Head of caudate nucleus (tissue), 42 donors: ENCODE data around the gene CITED4.

Experiments
- DNase-seq, 42 donors: peaks; one replicate each; pipeline versions ENCODE4 v3.0.0 to v3.0.0-alpha.2; 2020 to 2021; ENCODE audit warnings: mixed read lengths in 7 of 42
- intact Hi-C: fragments of 100-400 bp; cut with DNase I; formaldehyde crosslinking; loops from one replicate; pipeline ENCODE4 v1.15.0; 2022

Gene CITED4

DNA sequence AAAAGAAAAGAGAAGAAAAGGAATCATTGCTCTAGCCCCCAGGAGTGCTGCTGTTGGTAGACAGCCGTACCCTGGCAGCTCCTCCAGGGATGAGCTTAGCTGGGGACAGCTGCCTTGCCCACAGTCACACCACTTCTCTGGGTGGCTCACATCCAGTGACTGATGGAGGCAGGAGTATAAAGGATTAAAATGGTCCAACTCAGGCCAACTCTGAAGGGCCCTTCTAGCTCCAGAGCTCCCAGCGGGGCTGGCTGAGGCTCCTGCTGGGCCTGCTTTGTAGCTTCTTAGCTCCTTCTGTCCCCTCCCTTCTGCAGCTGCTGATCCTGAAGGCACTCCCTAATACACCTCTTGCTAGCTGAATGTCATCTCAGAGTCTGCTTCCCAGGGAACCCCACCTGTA, 4.4 kb downstream of the CITED4 start:
- DNase-seq: no peak
- intact Hi-C loops: loop anchor here (10.0 kb wide), 1 partner anchor 233 kb away; no protein-coding TSS in a partner anchor

DNA sequence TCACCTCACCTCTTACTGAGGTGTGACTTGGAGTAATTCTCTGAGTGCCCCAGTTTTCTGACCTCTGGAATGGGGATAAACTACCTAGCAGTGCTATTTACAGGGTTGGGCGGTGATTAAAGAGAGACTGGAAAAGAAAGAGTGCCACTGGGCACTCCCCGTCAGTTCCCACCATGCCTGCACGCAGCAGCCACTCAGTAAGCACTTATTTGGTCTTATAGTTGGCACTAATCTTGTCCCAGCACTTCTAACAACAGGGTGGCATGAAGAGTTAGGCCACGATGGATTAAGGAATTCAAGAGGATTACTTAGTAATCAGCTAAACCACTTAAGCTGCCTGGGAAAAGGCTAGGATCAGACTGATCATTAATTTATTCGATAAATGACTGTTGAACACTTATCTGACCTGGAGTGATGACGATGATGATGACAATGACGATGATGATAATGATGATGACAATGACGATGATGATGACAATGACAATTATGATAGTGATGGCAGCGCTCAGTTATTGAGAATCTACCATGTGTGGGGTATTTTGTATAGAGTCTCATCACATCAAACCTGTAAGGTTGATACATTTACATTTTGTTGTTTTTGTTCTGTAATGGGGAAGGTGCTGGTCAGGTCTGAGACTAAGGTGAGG, 5.4 kb downstream of the CITED4 start:
- DNase-seq: no peak
- intact Hi-C loops: loop anchor here (10.0 kb wide), 1 partner anchor 232 kb away; no protein-coding TSS in a partner anchor

DNA sequence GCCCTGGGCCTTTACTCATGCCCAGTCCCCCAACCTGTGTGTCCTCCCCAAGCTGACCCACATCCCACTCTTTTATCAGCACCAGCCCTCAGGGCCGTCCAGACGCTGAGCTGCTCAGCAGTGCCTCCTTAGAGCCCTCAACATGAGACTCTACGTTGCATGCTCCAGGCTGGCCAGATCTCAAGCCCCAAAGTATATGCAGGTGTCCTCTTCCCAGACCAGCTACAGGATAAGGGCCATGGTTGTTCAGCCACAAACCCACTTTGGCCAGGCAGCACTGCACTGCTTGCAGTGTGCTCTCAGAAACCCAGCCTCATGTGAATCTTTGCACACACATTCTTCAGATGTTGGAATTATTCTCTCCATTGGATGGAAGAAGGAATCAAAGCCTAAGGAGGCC, 6.0 kb downstream of the CITED4 start:
- no peak for DNase-seq
- intact Hi-C loops: loop anchor here (10.0 kb wide), 1 partner anchor 231 kb away; no protein-coding TSS in a partner anchor

DNA sequence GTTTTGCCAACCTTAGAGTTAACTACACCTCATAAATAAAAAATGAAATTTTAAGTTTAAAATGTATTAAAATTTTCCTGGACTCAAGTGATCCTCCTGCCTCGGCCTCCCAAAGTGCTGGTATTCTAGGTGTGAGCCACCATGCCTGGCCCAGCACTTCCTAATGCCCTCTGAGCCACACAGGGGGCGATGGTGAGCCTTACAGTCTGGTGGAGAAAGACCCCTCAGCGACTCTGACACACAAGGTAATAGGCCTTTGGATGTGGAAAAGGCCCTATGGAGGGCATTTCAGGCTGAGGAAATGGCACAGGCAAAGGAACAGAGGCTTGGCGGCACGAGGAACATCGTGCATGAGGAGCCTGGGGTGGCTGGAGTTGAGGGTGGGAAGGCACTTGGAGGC, 6.7 kb downstream of the CITED4 start:
- DNase-seq: no peak

DNA sequence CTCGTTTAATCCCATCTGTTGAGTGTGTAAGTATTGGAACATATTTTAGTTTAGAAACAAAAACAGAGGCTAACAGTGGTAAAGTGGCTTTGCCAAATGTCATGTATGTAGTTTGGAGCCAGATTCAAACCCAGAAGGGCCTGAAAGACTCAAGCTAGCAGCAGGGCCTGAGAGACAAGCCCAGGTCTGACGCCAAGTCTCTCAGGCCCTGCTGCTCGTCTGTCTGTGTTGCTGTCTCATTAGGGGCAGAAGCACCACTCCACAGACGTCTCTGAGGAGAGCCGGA, 8.3 kb downstream of the CITED4 start:
- intact Hi-C loops: loop anchor here (10.0 kb wide), 1 partner anchor 229 kb away; no protein-coding TSS in a partner anchor
- DNase-seq: no peak

More for the DNA sequence above, 6.7 kb downstream of the CITED4 start:
- intact Hi-C loops: loop anchor here (10.0 kb wide), 1 partner anchor 231 kb away; no protein-coding TSS in a partner anchor

DNA sequence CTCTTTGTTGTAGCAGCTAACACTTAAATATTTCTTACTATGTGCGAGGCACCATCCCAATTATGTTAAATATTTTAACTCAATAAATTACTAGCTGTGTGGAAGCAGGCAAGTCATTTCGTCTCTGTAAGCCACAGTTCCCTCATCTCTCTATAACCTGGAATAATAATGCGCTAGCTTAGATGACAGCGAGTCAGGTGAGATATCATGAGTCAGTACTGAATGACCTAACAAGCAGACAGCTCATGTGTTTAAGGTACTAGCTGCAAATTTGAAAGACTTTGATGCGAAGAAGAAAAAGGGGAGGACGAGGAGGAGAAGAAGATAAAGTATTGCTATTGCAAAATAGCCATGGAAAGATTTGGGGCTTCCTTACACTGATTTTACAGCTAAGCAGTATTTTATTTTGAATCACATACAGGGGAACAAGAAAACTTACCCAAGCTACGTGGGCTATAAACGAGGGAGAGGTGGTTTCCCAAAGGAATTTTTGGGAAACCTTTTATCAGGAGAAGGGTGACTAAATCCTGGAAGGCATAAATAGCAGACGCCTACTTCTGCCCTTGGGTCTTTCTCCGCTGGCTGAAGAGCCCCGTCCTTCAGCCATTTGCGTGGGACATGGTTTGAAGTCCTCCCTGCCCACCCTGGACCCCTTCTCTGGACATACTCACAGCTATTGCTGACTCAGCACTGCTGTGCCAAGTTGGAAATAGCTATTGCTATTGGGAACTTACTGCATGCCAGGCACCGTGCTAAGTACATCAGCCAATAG, 8.9 kb downstream of the CITED4 start:
- intact Hi-C loops: loop anchor here (10.0 kb wide), 1 partner anchor 228 kb away; no protein-coding TSS in a partner anchor
- DNase-seq: peak in 3 of 42 donors; percentile 14 to 30 (median 26)

DNA sequence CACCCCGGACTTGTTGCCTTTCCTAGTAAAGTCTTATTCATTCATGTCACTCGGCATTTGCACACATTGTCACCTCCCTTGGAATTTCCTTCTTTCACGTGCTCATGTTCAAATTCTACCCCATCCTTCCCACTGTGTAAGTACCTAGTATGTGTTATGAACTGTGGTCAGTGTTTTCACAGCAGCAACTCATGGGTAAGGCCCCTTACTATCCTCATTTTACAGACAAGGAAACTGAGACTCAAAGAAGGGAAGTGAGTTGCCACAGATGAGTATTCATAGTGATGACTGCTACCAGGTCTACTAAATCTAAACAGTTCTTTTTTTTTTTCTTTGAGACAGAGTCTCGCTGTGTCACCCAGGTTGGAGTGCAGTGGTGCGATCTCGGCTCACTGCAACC, 10.5 kb downstream of the CITED4 start:
- DNase-seq: no peak
- intact Hi-C loops: loop anchor here (10.0 kb wide), 1 partner anchor 227 kb away; no protein-coding TSS in a partner anchor

DNA sequence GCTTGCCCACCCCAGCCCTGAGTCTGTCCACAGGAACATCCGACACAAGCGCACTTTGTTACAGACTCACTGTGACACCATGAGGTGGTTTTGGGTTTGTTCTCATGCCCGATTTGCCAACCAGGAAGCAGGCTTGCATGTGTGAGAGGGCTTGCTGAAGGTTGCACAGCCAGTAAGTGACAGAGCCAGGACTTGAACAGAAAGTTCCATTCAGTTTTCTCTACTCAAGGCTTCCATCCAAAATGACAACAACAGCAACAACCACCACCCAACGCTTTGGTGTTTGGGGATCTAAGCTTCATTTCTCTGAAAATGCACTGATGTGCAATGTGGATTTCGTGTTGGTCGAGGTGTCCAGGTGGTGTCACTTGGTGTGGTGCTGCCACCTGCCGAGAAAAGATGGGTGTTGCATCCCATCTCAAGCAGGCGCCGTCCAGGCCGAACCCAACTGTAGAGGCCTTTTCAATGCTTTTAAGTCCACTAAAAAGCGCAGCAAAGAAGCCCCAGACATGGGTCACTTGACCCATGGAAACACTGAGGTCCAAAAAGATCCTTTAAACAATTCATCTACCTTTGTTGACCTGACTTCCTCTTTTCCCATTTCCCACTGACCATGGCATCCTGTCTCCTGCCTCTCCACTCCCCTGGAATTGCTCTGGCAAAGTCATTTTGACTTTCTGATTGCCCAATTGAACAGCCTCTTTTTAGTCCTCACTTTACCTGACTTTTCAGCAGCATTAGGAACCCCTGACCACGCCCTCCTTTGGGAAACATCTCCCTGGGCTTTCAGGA, 12.2 kb downstream of the CITED4 start:
- DNase-seq: peak; percentile 55 to 90 (median 77)
- intact Hi-C loops: loop anchor here (2.0 to 10.0 kb wide), 3 partner anchors 69 to 225 kb away; no protein-coding TSS in a partner anchor

DNA sequence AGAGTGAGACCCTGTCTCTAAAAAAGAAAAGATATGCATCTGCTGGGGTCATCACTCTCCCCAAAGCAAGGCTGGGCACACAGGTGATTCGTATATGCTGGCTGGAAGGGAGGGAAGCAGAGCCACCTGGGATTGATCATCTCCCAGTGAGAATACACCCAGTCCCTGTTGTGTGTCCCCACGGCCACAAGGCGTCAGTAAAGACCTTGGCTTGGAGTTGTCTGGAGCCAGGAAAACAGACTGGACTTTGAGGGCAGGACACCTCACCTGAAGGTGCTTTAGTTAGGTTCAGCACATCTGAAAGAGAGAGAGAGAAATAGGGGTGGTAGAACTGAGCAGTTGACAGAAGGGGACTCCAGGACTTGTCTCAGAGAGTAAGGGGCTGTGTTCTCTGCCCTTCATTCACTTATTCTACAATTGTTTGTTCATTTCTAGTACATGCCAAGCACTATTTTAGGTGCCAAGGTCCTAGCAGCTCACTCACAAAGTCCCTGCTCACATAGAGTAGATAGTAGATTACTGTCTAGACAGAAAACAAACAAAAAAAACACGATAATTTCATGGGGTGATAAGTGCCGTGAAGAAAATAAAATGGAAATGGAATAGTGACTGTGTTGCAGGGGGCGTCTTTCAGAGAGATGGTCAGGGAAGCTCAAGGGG, 13.5 kb downstream of the CITED4 start:
- intact Hi-C loops: loop anchor here (2.0 to 5.0 kb wide), 2 partner anchors 68 to 104 kb away; no protein-coding TSS in a partner anchor

DNA sequence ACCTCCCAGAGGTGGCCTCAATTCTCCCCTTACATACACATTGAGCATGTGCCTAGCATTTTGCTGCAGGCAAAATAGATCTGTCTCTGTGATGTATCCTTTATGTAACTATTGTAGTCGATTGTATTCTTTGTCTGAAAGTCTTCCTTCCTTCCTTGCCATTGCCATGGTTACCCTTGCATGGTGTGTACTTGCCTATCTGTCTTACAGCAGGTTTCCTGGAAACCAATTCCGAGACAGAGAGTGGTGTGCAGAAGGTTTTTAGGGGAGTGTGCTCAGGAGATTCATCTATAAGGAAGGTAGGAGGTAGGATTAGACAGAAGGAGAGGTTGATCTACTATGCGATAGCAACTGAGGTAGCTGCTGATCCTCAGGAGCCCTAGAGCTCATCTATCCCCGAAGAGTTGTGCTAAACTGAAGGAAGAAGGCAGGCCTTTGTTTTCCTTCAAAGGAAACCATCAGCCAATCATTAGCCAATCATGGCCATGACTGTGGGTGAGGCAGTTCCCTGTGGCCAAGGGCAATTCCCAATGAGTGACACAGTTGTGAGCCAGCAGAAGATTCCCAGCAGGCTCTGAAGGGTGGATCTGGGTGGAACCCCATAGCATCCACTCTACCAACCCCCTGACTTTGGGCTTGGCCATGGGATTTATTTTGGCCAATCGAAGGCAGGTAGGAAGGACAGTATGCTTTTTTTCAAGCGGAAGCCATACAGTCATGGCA, 15.0 kb downstream of the CITED4 start:
- intact Hi-C loops: loop anchor here (5.0 kb wide), 1 partner anchor 105 kb away; no protein-coding TSS in a partner anchor

More for the DNA sequence above, 13.5 kb downstream of the CITED4 start:
- DNase-seq: peak in 41 of 42 donors; percentile 24 to 85 (median 64)

DNA sequence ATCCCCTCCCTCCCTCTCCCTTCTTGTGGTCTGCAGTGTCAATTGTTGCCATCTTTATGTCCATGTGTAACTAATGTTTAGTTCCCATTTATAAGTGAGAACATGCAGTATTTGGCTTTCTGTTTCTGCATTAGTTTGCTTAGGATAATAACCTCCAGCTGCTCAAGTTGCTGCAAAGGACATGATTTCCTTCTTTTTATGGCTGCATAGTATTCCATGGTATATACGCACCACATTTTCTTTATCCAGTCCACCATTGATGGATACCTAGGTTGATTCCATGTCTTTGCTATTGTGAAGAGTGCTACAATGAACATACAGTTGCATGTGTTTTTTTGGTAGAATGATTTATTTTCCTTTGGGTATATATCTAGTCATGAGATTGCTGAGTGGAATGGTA, 16.3 kb downstream of the CITED4 start:
- intact Hi-C loops: loop anchor here (5.0 kb wide), 1 partner anchor 106 kb away; no protein-coding TSS in a partner anchor
- DNase-seq: no peak

More for the DNA sequence above, 15.0 kb downstream of the CITED4 start:
- peak in 20 of 42 donors; percentile 26 to 87 (median 48) for DNase-seq

DNA sequence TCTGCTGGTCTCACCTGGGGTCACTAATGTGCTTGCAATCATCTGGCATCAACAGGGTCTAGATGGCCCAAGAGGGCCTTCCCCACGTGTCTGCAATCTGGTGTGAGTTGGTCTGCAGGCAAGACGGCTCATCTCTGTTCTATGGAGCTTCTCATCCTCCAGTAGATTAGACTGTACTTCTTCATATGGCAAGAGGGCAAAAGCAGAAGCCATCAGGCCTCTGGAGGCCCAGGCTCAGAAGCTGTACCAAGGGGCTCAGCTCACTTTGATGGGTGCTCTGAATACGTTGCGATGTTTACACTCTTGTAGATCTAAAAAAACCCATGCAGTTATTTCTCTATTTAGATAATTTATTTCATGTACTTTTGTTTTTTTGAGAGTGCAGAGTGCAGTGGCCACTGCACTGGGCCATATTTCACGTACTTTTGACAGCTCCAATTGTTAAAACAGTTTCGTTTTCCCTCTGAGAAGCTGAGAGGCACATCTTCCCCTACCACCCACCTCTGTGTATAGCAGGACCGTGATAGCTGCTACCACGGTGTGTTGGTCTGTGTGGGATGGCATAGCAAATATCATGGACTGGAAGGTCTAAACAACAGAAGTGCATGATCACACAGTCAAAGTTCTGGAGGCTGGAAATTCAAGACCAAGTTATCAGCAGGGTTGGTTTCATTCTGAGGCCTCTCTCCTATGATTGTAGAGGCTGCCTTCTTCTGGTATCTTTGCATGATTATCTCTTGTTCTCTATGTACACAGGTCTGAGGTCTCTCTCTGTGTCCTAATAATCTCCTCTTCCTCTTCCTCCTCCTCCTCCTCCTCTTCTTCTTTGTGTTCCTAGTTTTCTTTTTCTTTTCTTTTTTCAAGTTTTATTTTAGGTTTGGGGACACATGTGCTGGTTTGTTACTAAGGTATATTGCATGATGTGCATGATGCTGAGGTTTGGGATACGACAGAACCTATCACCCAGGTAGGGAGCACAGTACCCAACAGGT, 17.0 kb downstream of the CITED4 start:
- intact Hi-C loops: loop anchor here (5.0 kb wide), 1 partner anchor 107 kb away; no protein-coding TSS in a partner anchor
- no peak for DNase-seq

DNA sequence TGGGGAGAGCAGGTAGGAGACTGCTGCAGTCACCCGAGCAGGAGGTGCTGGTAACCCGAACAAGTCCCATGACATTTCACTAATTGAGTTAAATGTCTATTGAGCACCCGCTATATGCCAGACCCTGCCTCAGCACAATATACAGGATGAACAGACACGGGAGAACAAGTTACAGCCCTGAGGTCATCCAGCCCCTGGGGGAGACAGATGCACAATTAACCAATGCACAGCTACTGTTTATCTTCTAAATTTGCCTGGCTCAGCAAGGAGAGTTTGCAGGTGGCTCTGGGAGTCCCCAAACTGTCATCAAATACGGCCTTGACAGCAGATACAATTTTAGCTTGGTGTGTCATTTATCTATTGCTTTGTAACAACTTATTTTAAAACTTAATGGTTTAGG, 18.1 kb downstream of the CITED4 start:
- peak in 8 of 42 donors; percentile 24 to 65 (median 32) for DNase-seq
- intact Hi-C loops: no loop called here

DNA sequence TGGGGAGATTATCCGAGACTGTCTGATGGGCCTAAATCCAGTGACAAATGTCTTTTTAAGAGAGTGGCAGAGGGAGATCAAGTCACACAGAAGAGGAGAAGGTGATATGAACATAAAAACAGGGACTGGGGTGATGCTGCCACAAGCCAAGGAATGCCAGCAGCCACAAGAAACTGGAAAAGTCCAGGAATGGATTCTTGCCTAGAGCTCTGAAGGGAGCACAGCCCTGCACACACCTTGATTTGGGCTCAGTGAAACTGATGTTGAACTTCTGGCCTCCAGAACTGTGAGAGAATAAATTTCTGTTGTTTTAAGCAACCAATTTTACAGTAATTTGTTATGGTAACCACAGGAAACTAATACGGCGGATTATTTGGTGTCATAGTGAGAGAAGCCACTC, 19.5 kb downstream of the CITED4 start:
- DNase-seq: no peak
- intact Hi-C loops: no loop called here

DNA sequence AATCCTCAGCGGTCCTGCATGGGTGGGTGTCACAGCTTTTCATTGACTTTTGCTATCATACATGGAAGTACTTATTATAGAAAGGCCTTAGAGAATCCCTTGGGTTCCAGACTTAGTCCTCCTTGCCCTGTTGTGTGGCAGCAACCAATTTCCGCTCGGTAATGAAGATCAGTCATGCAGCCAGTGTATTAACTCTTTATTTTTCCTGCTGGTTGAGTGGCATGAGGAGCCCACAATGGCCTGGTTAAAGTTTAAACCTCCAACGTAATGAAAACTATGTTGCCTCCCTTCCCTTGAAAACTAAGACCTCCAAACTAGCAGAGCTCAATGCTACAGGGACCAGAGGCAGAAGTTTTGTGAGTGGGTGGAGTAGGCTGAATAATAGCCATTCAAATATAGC, 20.0 kb downstream of the CITED4 start:
- intact Hi-C loops: no loop called here
- DNase-seq: no peak

DNA sequence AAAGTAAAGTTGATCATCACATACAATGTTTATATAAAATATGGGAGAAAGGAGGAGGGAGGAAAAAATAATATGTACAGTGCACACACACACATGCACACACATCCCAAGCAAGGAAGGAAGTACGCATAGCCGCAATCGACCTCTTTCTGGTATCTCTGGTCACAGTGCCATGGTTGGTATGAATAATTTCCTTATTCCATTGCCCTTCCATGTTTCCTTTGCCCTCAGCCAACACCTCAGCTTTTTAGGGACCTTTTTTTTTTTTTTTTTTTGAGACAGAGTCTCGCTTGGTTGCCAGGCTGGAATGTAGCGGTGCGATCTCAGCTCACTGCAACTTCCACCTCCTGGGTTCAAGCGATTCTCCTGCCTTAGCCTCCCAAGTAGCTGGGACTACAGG, 20.6 kb downstream of the CITED4 start:
- intact Hi-C loops: no loop called here

More for the DNA sequence above, 20.6 kb downstream of the CITED4 start:
- no peak for DNase-seq
